Inferior parietal cortex (tissue), 1 donor: ENCODE data around the gene WWC2.
"Not testable (repeated sequence)": the region's sequence is repeated elsewhere in the genome, so short reads cannot be mapped to it uniquely, and the experiment has no call there.

ENCODE experiments used
- DNase-seq: peaks from one replicate; pipeline ENCODE4 v3.0.0-alpha.2; 2016; ENCODE audit errors: extremely low spot score

Gene WWC2

DNA sequence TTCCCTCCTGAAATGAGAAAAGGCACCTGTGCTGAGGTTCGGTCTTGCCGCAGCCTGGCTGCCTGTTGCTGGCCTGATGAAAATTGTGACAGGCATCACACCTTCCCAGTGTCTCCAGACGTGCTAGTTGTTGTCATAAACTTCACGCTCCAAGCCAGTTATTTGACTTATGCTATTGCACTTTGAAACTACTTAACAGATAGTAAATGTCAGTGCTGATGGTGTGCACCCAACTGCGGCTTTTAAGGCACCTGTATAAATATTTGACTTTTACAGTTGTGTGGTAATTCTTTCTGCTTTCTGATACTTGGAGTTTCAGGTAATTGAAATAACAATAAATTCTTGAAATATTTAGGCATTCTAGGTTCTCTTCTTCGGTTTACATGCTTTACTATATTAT is 1.8 kb downstream of the WWC2 start:
- no peak for DNase-seq

DNA sequence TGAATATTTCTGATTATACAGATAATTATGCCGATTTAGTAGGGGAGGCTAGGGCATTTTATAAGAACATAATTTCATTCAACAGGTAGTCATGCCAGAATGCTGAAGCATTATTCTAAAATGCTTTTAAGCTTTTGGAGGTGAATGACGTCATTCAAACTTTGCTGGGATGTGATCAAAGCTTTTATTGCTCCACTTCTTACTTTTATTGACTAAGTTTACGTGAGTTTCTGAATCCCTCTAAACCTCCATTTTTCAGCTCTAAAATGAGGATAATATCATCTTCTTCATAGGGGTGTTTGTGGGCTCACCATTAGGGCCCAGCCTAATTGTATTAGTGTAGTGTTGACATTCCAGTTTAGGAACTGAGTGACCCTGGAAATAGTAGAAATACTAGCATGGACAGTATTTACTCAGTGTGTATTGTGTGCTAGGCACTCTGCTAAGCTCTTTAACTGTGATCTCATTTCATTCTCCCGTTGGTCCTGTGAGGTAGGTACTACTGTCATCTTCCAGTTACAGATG is 3.0 kb downstream of the WWC2 start:
- no peak for DNase-seq

DNA sequence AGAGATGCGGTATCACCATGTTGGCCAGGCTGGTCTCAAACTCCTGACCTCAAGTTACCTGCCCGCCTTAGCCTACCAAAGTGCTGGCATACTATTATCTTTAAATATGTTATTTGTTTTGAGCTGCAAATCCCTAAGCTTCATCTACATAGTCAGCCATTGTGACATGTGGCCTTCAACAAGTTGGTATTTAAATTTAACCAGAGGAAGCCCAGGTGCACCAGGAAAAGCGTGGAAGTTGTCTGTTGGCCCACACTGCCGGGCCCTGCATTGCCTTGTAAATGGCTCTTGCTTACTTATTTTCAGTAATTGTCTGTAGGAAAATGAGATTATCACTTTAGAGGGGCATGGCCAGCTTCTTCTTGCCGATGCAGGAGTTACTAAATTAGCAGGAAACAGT is 6.0 kb downstream of the WWC2 start:
- DNase-seq: no peak

- no peak for DNase-seq
Measured at GRCh38 chr4:183106839-183107238, 7.8 kb downstream of the WWC2 start.

- DNase-seq: no peak
Measured at GRCh38 chr4:183107891-183108459, 8.9 kb downstream of the WWC2 start.

DNA sequence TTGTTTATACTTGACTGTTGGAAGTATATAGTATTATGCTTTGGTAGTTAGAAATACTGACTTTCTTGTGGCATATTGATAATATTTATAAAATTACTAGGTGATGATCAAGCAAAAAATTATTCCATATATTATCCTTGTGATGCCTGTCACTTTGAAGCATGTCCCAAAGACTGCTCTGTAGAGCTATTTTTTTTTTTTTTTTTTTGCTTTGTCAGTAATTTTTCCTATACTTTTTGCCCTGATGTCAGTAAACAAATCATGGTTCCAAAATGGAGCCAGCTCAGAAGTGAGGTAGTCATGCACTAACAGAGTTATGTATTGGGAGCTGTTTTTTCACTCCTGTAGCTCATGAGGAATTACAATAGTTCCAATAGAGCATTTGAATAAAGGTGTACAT is 11.2 kb downstream of the WWC2 start:
- DNase-seq: no peak

- no peak for DNase-seq
Measured at GRCh38 chr4:183111452-183111885, 12.4 kb downstream of the WWC2 start.

- no peak for DNase-seq
Measured at GRCh38 chr4:183118141-183118540, 19.1 kb downstream of the WWC2 start.

- DNase-seq: no peak
Measured at GRCh38 chr4:183118585-183118984, 19.5 kb downstream of the WWC2 start.

GRCh38 chr4:183121660-183122059 is 22.6 kb downstream of the WWC2 start:
- DNase-seq: not testable (repeated sequence)

DNA sequence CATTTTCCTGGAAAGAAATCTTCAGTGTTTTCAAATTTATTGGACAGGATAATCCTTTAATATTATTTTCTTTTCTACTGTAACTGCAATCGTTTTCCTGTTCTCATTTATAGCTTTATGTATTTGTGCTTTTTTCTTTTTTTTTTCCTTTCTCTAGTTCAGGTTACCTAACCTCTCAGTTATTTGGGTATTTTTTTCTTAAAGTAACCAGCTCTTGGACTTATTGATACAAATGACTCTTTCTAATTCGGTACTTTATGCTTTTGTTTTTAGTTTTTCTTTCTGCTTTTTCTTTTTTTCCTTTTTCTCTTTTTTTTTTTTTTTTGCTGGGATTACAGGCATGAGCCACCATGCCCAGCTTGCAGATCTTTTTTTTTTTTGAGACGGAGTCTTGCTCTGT is 25.2 kb downstream of the WWC2 start:
- no peak for DNase-seq

DNA sequence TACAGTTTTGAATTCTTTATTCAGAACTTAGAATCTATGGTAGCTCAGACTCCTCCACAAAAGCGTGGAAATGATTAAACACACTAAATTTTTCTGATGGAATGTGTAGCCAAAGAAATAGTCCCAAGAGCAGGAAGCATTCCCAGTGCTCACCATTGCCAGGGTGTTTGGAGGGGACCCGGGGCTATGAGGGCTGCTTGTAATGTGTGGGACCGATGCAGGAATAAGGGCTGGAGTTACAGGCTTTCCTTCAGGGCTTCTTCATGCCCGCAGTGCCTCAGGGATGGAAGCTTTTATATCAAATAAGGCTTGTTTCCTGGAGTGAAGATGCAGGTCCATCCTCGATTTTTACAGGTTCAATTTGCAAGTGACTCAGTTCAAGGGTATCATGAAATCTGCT is 25.8 kb downstream of the WWC2 start:
- DNase-seq: no peak

DNA sequence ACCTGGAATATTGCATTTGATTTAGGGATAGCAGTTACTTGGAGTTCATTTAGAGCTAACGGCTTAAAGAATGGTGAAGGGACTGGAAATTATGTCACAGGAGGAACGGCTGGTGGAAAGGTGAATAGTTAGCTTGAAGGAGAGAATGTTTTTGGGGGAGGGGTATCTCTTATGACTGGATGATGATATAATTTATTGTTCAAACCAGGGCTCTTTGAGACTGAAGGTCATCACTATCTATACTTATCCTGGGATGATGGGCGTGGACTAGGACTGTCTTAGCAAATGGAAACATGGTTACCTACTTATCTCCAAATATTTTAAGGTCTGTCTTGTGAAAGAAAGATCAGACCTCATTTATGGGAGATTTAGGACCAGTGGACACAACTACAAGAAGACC is 30.1 kb downstream of the WWC2 start:
- no peak for DNase-seq

GRCh38 chr4:183129675-183130074 is 30.6 kb downstream of the WWC2 start:
- no peak for DNase-seq

GRCh38 chr4:183130328-183131155 is 31.5 kb downstream of the WWC2 start:
- DNase-seq: no peak

- DNase-seq: no peak
Measured at GRCh38 chr4:183132081-183132480, 33.0 kb downstream of the WWC2 start.

GRCh38 chr4:183132865-183133264 is 33.8 kb downstream of the WWC2 start:
- no peak for DNase-seq

GRCh38 chr4:183136855-183137254 is 37.8 kb downstream of the WWC2 start:
- no peak for DNase-seq

GRCh38 chr4:183139058-183139750 is 40.1 kb downstream of the WWC2 start:
- DNase-seq: no peak

GRCh38 chr4:183139972-183140570 is 41.0 kb downstream of the WWC2 start:
- DNase-seq: no peak

- no peak for DNase-seq
Measured at GRCh38 chr4:183140911-183141320, 41.9 kb downstream of the WWC2 start.

- DNase-seq: no peak
Measured at GRCh38 chr4:183141997-183142396, 42.9 kb downstream of the WWC2 start.
